ENCODE data around the gene DAP3. TPM values are rescaled to one million over a fixed set of nuclear protein-coding genes. Genes with fewer than 3 reads are reported as not detected.

The DAP3 gene
- total and polyA plus RNA-seq, 7 donors, result 82.3 to 145 (median 108) TPM

- Histone ChIP-seq H3K9me3 (no peaks in the 10 kb centered on the region), H3K27me3 (ENCODE audit: insufficient read depth in 3 of 3, low read length in 2 of 3) (no peaks in the 10 kb centered on the region), H3K4me1 (no peaks in the 10 kb centered on the region), H3K4me3 (no peak overlapping the region), H3K36me3 (ENCODE audit: insufficient read depth in 1 of 2, low read depth in 1 of 2) (peaks cover 14 to 98% of the 10 kb centered on the region in 2 donors), H3K27ac (no peak overlapping the region)
- ATAC-seq (no peak), DNase-seq (no peak)
- WGBS, 3 donors, result 76 to 80% (median 78%) methylated on average over 5 of the region's 5 CpGs
- intact Hi-C loops (cut with DNase I), result no loop called here
- no peak for TF ChIP-seq CTCF (IDR thresholded peaks at IDR 0.05)
These were observed 80.4 kb downstream of the DAP3 start for GRCh38 chr1:155769257-155769656.

GRCh38 chr1:155773221-155773620, 84.3 kb downstream of the DAP3 start:
- Histone ChIP-seq H3K4me3 (no peak overlapping the region), H3K27ac (no peak overlapping the region), H3K27me3 (ENCODE audit: insufficient read depth in 3 of 3, low read length in 2 of 3) (no peaks in the 10 kb centered on the region), H3K9me3 (no peaks in the 10 kb centered on the region), H3K4me1 (no peaks in the 10 kb centered on the region), H3K36me3 (ENCODE audit: insufficient read depth in 1 of 2, low read depth in 1 of 2) (peaks cover 5 to 99% of the 10 kb centered on the region in 2 donors)
- TF ChIP-seq CTCF (IDR thresholded peaks at IDR 0.05), result no peak
- WGBS, 3 donors, result 83 to 90% (median 84%) methylated on average over 2 of the region's 2 CpGs
- DNase-seq (no peak), ATAC-seq (no peak)
- intact Hi-C loops (cut with DNase I), result loop anchor here in 1 of 2 donors (10.0 kb wide), 1 partner anchor 152 kb away; no protein-coding TSS in a partner anchor

- Histone ChIP-seq H3K27ac (no peak overlapping the region), H3K4me3 (no peak overlapping the region), H3K36me3 (ENCODE audit: insufficient read depth in 1 of 2, low read depth in 1 of 2) (peaks cover 5 to 88% of the 10 kb centered on the region in 2 donors), H3K4me1 (no peaks in the 10 kb centered on the region), H3K27me3 (ENCODE audit: insufficient read depth in 3 of 3, low read length in 2 of 3) (no peaks in the 10 kb centered on the region), H3K9me3 (no peaks in the 10 kb centered on the region)
- ATAC-seq (peak in 1 of 4 donors; percentile 47), DNase-seq (peak; percentile 31 to 61)
- intact Hi-C loops (cut with DNase I), result loop anchor here in 1 of 2 donors (10.0 kb wide), 1 partner anchor 148 kb away; no protein-coding TSS in a partner anchor
- no peak for TF ChIP-seq CTCF (IDR thresholded peaks at IDR 0.05)
- WGBS, 3 donors, result 85 to 91% (median 89%) methylated on average over 4 of the region's 4 CpGs
These were observed 87.5 kb downstream of the DAP3 start for GRCh38 chr1:155776414-155776813.

DNA sequence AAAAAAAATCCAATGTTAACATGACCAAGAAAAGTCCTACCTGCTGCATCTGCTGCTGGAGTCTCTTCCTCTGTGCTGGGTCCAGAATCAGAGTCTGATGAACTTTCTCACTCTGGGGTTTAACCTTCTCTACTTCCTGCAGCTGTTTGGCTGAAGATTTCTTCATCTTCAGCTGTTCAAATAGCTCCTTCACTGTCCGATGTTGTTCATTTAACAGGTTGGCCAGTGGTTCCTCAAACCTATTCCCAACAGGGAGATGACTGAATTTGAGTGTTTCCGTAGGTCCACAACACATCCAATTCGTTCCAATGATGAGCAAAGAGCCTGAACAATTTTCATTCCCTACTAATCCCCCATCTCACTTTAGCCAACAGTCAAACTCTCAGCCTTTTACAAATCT, 88.7 kb downstream of the DAP3 start:
- peak in 2 of 4 donors; percentile 40 to 56 for ATAC-seq
- Histone ChIP-seq H3K36me3 (ENCODE audit: insufficient read depth in 1 of 2, low read depth in 1 of 2) (peaks cover 5 to 85% of the 10 kb centered on the region in 2 donors), H3K27me3 (ENCODE audit: insufficient read depth in 3 of 3, low read length in 2 of 3) (no peaks in the 10 kb centered on the region), H3K9me3 (no peaks in the 10 kb centered on the region), H3K27ac (no peak overlapping the region), H3K4me1 (no peaks in the 10 kb centered on the region), H3K4me3 (no peak overlapping the region)
- no peak for DNase-seq
- WGBS, 3 donors, result 51 to 79% (median 53%) methylated on average over 3 of the region's 3 CpGs
- no peak for TF ChIP-seq CTCF (IDR thresholded peaks at IDR 0.05)
- intact Hi-C loops (cut with DNase I), result loop anchor here in 1 of 2 donors (10.0 kb wide), 1 partner anchor 147 kb away; no protein-coding TSS in a partner anchor

Other genes starting within 250 kb of the DAP3 start
- 10 to 100 TPM; 41.6 to 52.0 (median 47.6) TPM for gene ASH1L, start 126.3 kb upstream of the DAP3 start, total RNA-seq
- gene ASH1L, start 126.3 kb upstream of the DAP3 start, polyA plus RNA-seq, result 10 to 100 TPM in 1 of 3 donors, 1 to 10 TPM in 2; 6.5 to 29.0 (median 7.8) TPM
- 10 to 100 TPM in 1 of 4 donors, 1 to 10 TPM in 3; 7.6 to 15.3 (median 9.6) TPM for gene MSTO1, start 78.9 kb upstream of the DAP3 start, total RNA-seq
- gene MSTO1, start 78.9 kb upstream of the DAP3 start, polyA plus RNA-seq, result 10 to 100 TPM in 1 of 3 donors, 1 to 10 TPM in 2; 4.5 to 12.7 (median 7.5) TPM
- 100 to 1,000 TPM in 1 of 4 donors, 10 to 100 TPM in 3; 68.4 to 102 (median 86.8) TPM for gene YY1AP1, start 317 bp upstream of the DAP3 start, total RNA-seq
- gene YY1AP1, start 317 bp upstream of the DAP3 start, polyA plus RNA-seq, result 100 to 1,000 TPM in 1 of 3 donors, 10 to 100 TPM in 2; 58.3 to 105 (median 60.6) TPM
- 10 to 100 TPM; 21.0 to 29.9 (median 24.1) TPM for gene GON4L, start 168.1 kb downstream of the DAP3 start, total RNA-seq
- 10 to 100 TPM; 10.6 to 16.6 (median 12.0) TPM for gene GON4L, start 168.1 kb downstream of the DAP3 start, polyA plus RNA-seq
- 1 to 10 TPM; 1.5 to 5.0 (median 3.0) TPM for gene SYT11, start 170.5 kb downstream of the DAP3 start, total RNA-seq
- gene SYT11, start 170.5 kb downstream of the DAP3 start, polyA plus RNA-seq, result 1 to 10 TPM; 2.0 to 4.5 (median 2.8) TPM
- gene RIT1, start 222.3 kb downstream of the DAP3 start, total RNA-seq, result 10 to 100 TPM; 11.1 to 16.9 (median 12.8) TPM
- gene RIT1, start 222.3 kb downstream of the DAP3 start, polyA plus RNA-seq, result 10 to 100 TPM in 2 of 3 donors, 1 to 10 TPM in 1; 5.1 to 11.0 (median 10.4) TPM
- gene KHDC4, start 245.3 kb downstream of the DAP3 start, total RNA-seq, result 10 to 100 TPM; 16.4 to 26.1 (median 23.1) TPM
- gene KHDC4, start 245.3 kb downstream of the DAP3 start, polyA plus RNA-seq, result 10 to 100 TPM; 11.0 to 33.1 (median 11.2) TPM